NB4 (cell line): Measurements from ENCODE around the gene KRI1.

ENCODE experiments used
- POLR2A ChIP-seq: IDR thresholded peaks from 2 replicates; pipeline ENCODE4 v1.6.1; 2011; ENCODE audit warnings: mild to moderate bottlenecking; ENCODE audit not compliant: insufficient read length; ENCODE audit errors: extremely low read depth
- TF ChIP-seq, protein P1 (sequence below): IDR thresholded peaks from one replicate; pipeline ENCODE4 v1.5.1; 2012; ENCODE audit warnings: low read depth, low read length

DNA sequence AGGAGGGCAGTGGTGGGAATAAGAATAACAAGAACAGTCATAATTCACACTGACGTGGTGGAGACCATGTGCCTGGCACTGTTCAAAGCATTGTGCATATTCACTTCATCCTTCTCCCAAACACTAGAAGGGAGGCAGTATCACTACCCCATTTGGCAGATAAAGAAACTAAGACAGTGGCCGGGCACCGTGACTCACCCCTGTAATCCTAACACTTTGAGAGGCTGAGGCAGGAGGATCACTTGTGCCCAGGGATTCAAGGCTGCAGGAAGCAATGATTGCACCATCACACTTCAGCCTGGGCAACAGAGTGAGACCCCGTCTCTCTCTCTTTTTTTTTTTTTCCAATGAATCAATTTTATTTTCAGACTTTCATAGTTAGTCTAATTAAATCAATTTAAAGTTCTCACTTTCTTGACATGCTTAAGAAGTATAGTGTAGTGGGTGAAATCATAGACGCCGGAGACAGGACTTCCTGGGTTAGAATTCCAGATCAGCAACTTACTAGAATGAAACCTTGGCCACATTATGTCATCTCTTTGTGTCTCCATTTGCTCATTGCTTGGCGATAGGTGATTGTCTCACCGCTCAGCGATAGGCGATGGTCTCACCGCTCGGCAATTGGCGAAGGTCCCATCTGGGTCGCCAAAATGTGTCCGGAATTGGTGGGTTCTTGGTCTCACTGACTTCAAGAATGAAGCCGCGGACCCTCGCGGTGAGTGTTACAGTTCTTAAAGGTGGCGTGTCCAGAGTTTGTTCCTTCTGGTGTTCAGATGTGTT is 27.4 kb downstream of the KRI1 start:
- TF ChIP-seq POLR2A, result no peak
- TF ChIP-seq, protein P1, sequence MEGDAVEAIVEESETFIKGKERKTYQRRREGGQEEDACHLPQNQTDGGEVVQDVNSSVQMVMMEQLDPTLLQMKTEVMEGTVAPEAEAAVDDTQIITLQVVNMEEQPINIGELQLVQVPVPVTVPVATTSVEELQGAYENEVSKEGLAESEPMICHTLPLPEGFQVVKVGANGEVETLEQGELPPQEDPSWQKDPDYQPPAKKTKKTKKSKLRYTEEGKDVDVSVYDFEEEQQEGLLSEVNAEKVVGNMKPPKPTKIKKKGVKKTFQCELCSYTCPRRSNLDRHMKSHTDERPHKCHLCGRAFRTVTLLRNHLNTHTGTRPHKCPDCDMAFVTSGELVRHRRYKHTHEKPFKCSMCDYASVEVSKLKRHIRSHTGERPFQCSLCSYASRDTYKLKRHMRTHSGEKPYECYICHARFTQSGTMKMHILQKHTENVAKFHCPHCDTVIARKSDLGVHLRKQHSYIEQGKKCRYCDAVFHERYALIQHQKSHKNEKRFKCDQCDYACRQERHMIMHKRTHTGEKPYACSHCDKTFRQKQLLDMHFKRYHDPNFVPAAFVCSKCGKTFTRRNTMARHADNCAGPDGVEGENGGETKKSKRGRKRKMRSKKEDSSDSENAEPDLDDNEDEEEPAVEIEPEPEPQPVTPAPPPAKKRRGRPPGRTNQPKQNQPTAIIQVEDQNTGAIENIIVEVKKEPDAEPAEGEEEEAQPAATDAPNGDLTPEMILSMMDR, result no peak
